NCI-H345 treated with DMSO at 0.1 percent for 48 hours (cell line): ENCODE measurements around the gene UMAD1.

Experiments
- DNase-seq: peaks from one replicate; lab custom pipeline; 2025; ENCODE audit not compliant: unreplicated experiment; lab: John Stamatoyannopoulos, UW

Gene UMAD1

GRCh38 chr7:7640221-7641128 lies at the start of gene UMAD1:
UMAD1 (plus strand) TSS chr7:7640752; CDS start chr7:7673372, 32,620 bp downstream.
- DNase-seq: peak; percentile 99

GRCh38 chr7:7595451-7595850 lies 45.1 kb upstream of the UMAD1 start:
- DNase-seq: no peak

GRCh38 chr7:7596176-7596575 lies 44.4 kb upstream of the UMAD1 start:
- no peak for DNase-seq

GRCh38 chr7:7607010-7607409 lies 33.5 kb upstream of the UMAD1 start:
- no peak for DNase-seq

GRCh38 chr7:7609330-7609729 lies 31.2 kb upstream of the UMAD1 start:
- no peak for DNase-seq

GRCh38 chr7:7612519-7612918 lies 28.0 kb upstream of the UMAD1 start:
- DNase-seq: no peak

- no peak for DNase-seq
These were observed 27.3 kb upstream of the UMAD1 start for GRCh38 chr7:7613210-7613609.

- no peak for DNase-seq
These were observed 26.4 kb upstream of the UMAD1 start for GRCh38 chr7:7614018-7614741.

GRCh38 chr7:7617550-7617949 lies 23.0 kb upstream of the UMAD1 start:
- no peak for DNase-seq

GRCh38 chr7:7618410-7618809 lies 22.1 kb upstream of the UMAD1 start:
- no peak for DNase-seq

GRCh38 chr7:7620236-7620635 lies 20.3 kb upstream of the UMAD1 start:
- no peak for DNase-seq

- no peak for DNase-seq
These were observed 19.8 kb upstream of the UMAD1 start for GRCh38 chr7:7620644-7621210.

GRCh38 chr7:7628476-7628875 lies 12.1 kb upstream of the UMAD1 start:
- DNase-seq: no peak

- no peak for DNase-seq
These were observed 9.8 kb upstream of the UMAD1 start for GRCh38 chr7:7630626-7631329.

GRCh38 chr7:7639421-7639820 lies 1.1 kb upstream of the UMAD1 start:
- no peak for DNase-seq

- no peak for DNase-seq
These were observed 718 bp upstream of the UMAD1 start for GRCh38 chr7:7639847-7640220.

GRCh38 chr7:7641129-7641663 lies 644 bp downstream of the UMAD1 start:
- no peak for DNase-seq

GRCh38 chr7:7642081-7642480 lies 1.5 kb downstream of the UMAD1 start:
- DNase-seq: no peak

GRCh38 chr7:7647495-7648036 lies 7.0 kb downstream of the UMAD1 start:
- DNase-seq: no peak

- DNase-seq: no peak
These were observed 10.2 kb downstream of the UMAD1 start for GRCh38 chr7:7650682-7651206.

- no peak for DNase-seq
These were observed 10.9 kb downstream of the UMAD1 start for GRCh38 chr7:7651479-7651878.
